WERI-Rb-1 (cell line): ENCODE measurements around the gene FUBP3.

Experiments
- DNase-seq: peaks from one replicate; pipeline ENCODE4 v3.0.0-alpha.2; 2020
- H3K27ac ChIP-seq: fragments of 250-450 bp; sonication (Bioruptor Pico); 2 replicates; pipeline ENCODE4 v1.5.1; 2020; ENCODE audit warnings: mild to moderate bottlenecking, moderate library complexity
- H3K27me3 ChIP-seq: fragments of 250-450 bp; sonication (Bioruptor Pico); 2 replicates; pipeline ENCODE4 v1.5.1; 2021; ENCODE audit warnings: mild to moderate bottlenecking, low read depth, moderate library complexity; ENCODE audit not compliant: insufficient read depth, severe bottlenecking
- H3K36me3 ChIP-seq: fragments of 250-450 bp; sonication (Bioruptor Pico); 2 replicates; pipeline ENCODE4 v1.5.1; 2020; ENCODE audit warnings: mild to moderate bottlenecking, moderate library complexity
- H3K4me3 ChIP-seq: 2 replicates; pipeline ENCODE4 v1.5.1; 2011; ENCODE audit warnings: low read depth, mild to moderate bottlenecking, control low read depth, low read length
- H3K9me3 ChIP-seq: fragments of 250-450 bp; sonication (Bioruptor Pico); 2 replicates; pipeline ENCODE4 v1.5.1; 2021; ENCODE audit warnings: mild to moderate bottlenecking, moderate library complexity; ENCODE audit not compliant: severe bottlenecking
- TF ChIP-seq, protein P1 (sequence below): IDR thresholded peaks from 2 replicates; pipeline ENCODE4 v1.5.1; 2011; ENCODE audit warnings: low read depth, mild to moderate bottlenecking, control low read depth, inconsistent platforms, low read length

The FUBP3 gene

GRCh38 chr9:130581766-130582165 lies 2.4 kb downstream of the FUBP3 start:
- TF ChIP-seq, protein P1, sequence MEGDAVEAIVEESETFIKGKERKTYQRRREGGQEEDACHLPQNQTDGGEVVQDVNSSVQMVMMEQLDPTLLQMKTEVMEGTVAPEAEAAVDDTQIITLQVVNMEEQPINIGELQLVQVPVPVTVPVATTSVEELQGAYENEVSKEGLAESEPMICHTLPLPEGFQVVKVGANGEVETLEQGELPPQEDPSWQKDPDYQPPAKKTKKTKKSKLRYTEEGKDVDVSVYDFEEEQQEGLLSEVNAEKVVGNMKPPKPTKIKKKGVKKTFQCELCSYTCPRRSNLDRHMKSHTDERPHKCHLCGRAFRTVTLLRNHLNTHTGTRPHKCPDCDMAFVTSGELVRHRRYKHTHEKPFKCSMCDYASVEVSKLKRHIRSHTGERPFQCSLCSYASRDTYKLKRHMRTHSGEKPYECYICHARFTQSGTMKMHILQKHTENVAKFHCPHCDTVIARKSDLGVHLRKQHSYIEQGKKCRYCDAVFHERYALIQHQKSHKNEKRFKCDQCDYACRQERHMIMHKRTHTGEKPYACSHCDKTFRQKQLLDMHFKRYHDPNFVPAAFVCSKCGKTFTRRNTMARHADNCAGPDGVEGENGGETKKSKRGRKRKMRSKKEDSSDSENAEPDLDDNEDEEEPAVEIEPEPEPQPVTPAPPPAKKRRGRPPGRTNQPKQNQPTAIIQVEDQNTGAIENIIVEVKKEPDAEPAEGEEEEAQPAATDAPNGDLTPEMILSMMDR: no peak
- H3K9me3 ChIP-seq: no peaks in the 10 kb centered on the region
- peaks cover 37% of the 10 kb centered on the region for H3K36me3 ChIP-seq
- DNase-seq: no peak
- H3K4me3 ChIP-seq: no peak overlapping the region
- no peak overlapping the region for H3K27ac ChIP-seq
- no peaks in the 10 kb centered on the region for H3K27me3 ChIP-seq

- Histone ChIP-seq H3K27me3 (no peaks in the 10 kb centered on the region), H3K27ac (no peak overlapping the region), H3K4me3 (no peak overlapping the region), H3K36me3 (peaks cover 42% of the 10 kb centered on the region), H3K9me3 (no peaks in the 10 kb centered on the region)
- TF ChIP-seq, protein P1: no peak
- DNase-seq: no peak
These were observed 3.9 kb downstream of the FUBP3 start for GRCh38 chr9:130583271-130583670.

- Histone ChIP-seq H3K27me3 (no peaks in the 10 kb centered on the region), H3K4me3 (no peak overlapping the region), H3K36me3 (peaks cover 39% of the 10 kb centered on the region), H3K9me3 (no peaks in the 10 kb centered on the region), H3K27ac (no peak overlapping the region)
- no peak for DNase-seq
- TF ChIP-seq, protein P1: no peak
These were observed 8.5 kb downstream of the FUBP3 start for GRCh38 chr9:130587921-130588320.

DNA sequence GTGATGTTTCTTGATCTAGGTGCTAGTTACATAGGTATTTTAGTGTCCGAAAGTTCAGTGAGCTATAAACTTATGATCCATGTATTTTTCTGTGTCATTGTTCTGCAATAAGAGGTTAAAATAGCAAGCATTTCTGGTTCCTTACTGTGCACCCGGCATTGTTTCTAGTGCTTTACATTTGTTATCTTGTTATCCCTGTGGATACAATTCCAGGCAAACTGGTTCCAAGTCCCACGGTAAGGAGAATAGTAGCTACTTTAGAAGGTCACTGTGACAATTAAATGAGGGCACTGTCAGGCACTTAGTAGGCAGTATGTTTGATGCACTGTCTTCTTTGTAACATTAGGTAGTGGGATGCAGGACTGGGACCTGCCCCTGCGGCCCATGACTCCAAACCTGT lies 9.0 kb downstream of the FUBP3 start:
- no peaks in the 10 kb centered on the region for H3K9me3 ChIP-seq
- no peak overlapping the region for H3K27ac ChIP-seq
- H3K36me3 ChIP-seq: peaks cover 39% of the 10 kb centered on the region
- H3K27me3 ChIP-seq: no peaks in the 10 kb centered on the region
- H3K4me3 ChIP-seq: no peak overlapping the region
- DNase-seq: no peak
- TF ChIP-seq, protein P1: no peak

DNA sequence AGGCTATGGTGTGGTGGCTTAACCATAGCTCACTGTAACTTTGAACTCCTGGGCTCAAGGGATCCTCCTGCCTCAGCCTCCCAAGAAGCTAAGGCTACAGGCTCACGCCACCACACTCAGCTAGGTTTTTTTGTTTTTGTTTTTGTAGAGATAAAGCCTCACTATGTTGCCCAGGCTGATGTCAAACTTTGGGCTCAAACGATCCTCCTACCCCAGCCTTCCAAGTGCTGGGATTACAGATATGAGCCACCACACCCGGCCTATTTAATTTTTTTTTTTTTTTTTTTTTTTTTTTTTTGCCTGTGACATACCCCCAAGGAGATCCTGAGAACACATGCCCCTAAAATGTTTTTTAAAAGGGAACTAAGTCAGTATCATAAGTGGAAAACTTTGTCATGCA lies 10.4 kb downstream of the FUBP3 start:
- Histone ChIP-seq H3K27me3 (no peaks in the 10 kb centered on the region), H3K36me3 (peaks cover 49% of the 10 kb centered on the region), H3K4me3 (no peak overlapping the region), H3K9me3 (no peaks in the 10 kb centered on the region), H3K27ac (no peak overlapping the region)
- DNase-seq: no peak
- TF ChIP-seq, protein P1: no peak

DNA sequence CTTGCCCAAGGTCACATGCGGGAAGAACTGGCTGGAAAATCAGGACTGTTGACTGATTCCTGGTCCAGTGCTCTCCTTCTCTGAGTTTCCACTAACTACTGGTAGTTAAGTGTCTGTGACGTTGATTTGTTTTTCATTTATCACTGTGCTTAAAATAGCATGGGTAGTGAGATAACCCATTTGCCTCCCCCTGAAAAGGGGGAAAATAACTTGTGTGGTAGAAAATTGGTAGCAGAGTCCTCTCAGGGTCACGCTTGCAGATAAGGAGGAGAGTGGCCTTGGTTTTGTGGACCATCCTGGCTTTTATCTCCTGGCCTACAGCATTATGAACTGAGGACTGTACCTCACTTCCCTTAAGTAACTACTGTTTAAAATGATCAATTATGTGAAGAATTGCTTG lies 10.9 kb downstream of the FUBP3 start:
- no peaks in the 10 kb centered on the region for H3K27me3 ChIP-seq
- H3K4me3 ChIP-seq: no peak overlapping the region
- TF ChIP-seq, protein P1: no peak
- no peak for DNase-seq
- peaks cover 47% of the 10 kb centered on the region for H3K36me3 ChIP-seq
- H3K9me3 ChIP-seq: no peaks in the 10 kb centered on the region
- no peak overlapping the region for H3K27ac ChIP-seq
